Subcutaneous preadipocyte (primary cell): ENCODE measurements around the gene OR7C2. TPM values are rescaled to one million over a fixed set of nuclear protein-coding genes. Genes with fewer than 3 reads are reported as not detected.

ENCODE experiments used
- total RNA-seq: library from RNA; depleted of rRNA; stranded (reverse); fragments of >200 nt; gene quantifications from 2 replicates; pipeline ENCODE4 v1.2.3, GENCODE V29; 2012

OR7C2 gene
- not detected in 2 replicates for total RNA-seq

GRCh38 chr19:14941189-14941588 is at the start of gene OR7C2:
TSS of gene OR7C2 (plus strand) at chr19:14941489. CDS start at chr19:14941489, 0 bp downstream.

GRCh38 chr19:14979476-14980255 is 38.4 kb downstream of the OR7C2 start, which contains the start of gene SLC1A6:
TSS of gene SLC1A6 (minus strand) at chr19:14979864. CDS start at chr19:14972910, 6,954 bp downstream.

Other genes with a start within 250 kb of the OR7C2 start
- 1.1 and 3.7 TPM in 2 replicates for gene ADGRE2, start 162.9 kb upstream of the OR7C2 start, total RNA-seq
- gene OR7A5, start 106.3 kb upstream of the OR7C2 start, total RNA-seq = not detected in 2 replicates
- gene OR7C1, start 106.3 kb upstream of the OR7C2 start, total RNA-seq = not detected in 2 replicates
- not detected in 2 replicates for gene OR7A10, start 92.6 kb upstream of the OR7C2 start, total RNA-seq
- gene OR7A17, start 55.4 kb upstream of the OR7C2 start, total RNA-seq = not detected in 2 replicates
- not detected in 2 replicates for gene SLC1A6, start 38.4 kb downstream of the OR7C2 start, total RNA-seq
- gene CASP14, start 108.0 kb downstream of the OR7C2 start, total RNA-seq = not detected in 2 replicates
- not detected in 2 replicates for gene OR1I1, start 140.7 kb downstream of the OR7C2 start, total RNA-seq
- 23.5 and 30.1 TPM in 2 replicates for gene SYDE1, start 165.9 kb downstream of the OR7C2 start, total RNA-seq